Peyer's patch (tissue), 4 donors: ENCODE measurements around the gene TWNK. TPM values are rescaled to one million over a fixed set of nuclear protein-coding genes. Genes with fewer than 3 reads are reported as not detected.
A peak's percentile ranks its signal among the peaks of the same experiment; 100 is the strongest.

ENCODE experiments used
- DNase-seq, 3 donors: peaks; one replicate each; pipeline ENCODE4 v3.0.0-alpha.2; 2017 to 2019
- H3K27ac ChIP-seq, 4 donors: fragments of 200-600 bp; sonication (generic); one replicate each; pipeline ENCODE4 v1.5.1; 2016 to 2019
- H3K27me3 ChIP-seq, 2 donors: fragments of 200-600 bp; sonication (generic); one replicate each; pipeline ENCODE4 v1.5.1; 2019
- H3K36me3 ChIP-seq, 3 donors: fragments of 200-600 bp; sonication (generic); one replicate each; pipeline ENCODE4 v1.5.1; 2016 to 2019
- H3K4me1 ChIP-seq, 4 donors: fragments of 200-600 bp; sonication (generic); one replicate each; pipeline ENCODE4 v1.5.1; 2016 to 2019
- H3K4me3 ChIP-seq, 4 donors: fragments of 200-600 bp; sonication (generic); 1 replicate in 3 of 4; 2 replicates in 1 of 4; pipeline ENCODE4 v1.5.1; 2016 to 2019; ENCODE audit warnings: mild to moderate bottlenecking in 1 of 4
- H3K9me3 ChIP-seq, 4 donors: fragments of 200-600 bp; sonication (generic); one replicate each; pipeline ENCODE4 v1.5.1; 2016 to 2019; ENCODE audit warnings: mild to moderate bottlenecking in 1 of 4
- POLR2A ChIP-seq, 2 donors: fragments of 450-650 bp; IDR thresholded peaks; one replicate each; pipeline ENCODE4 v1.5.1; 2017; ENCODE audit warnings: antibody characterized with exemption in 2 of 2, mild to moderate bottlenecking in 2 of 2, moderate library complexity in 2 of 2
- small RNA-seq, 2 donors: library from RNA; depleted of rRNA; stranded (forward); fragments of <200 nt; gene quantifications; one replicate each; pipeline ENCODE3, GENCODE V24; 2016
- total RNA-seq, 4 donors: library from RNA; depleted of rRNA; stranded (reverse); fragments of >200 nt; gene quantifications; one replicate each; pipeline ENCODE4 v1.1.0, GENCODE V29; 2016
- TF ChIP-seq, protein P1 (sequence below), 6 experiments: fragments of 450-650 bp in 4 of 6; fragments of 200-600 bp in 2 of 6; sonication (generic) in 1 of 6; IDR thresholded peaks; one replicate each; pipeline ENCODE4 v1.5.1; 2017 to 2019; ENCODE audit warnings: antibody characterized with exemption in 6 of 6, mild to moderate bottlenecking in 3 of 6, moderate library complexity in 1 of 6

The TWNK gene
- total RNA-seq, 4 donors from 2014 or later, result 3.8 to 18.2 (median 4.4) TPM

DNA sequence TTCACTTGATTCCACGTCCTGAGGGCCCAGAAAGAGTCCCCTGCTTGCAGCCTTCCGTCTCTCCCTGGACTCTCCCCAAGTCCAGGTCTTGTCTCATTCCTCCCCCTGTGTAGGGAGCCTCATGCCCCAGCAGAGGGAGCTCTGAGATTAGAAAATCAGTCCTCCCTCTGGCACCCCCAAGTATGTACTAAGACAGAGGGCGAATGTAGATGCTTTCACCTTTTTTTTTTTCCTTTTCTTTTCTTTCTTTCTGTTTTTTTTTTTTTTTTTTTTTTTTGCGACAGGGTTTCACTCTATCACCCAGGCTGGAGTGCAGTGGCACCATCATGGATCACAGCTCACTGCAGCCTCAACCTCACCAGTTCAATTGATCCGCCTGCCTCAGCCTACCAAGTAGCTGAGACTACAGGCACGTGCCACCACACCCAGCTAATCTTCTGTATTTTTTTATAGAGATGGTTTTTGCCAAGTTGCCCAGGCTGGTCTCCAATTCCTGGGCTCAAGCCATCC, 54.0 kb downstream of the TWNK start:
- peak overlapping the region in 2 of 4 donors; percentile 88 to 90 for H3K27ac ChIP-seq
- no peak for TF ChIP-seq POLR2A (IDR thresholded peaks at IDR 0.05)
- TF ChIP-seq, protein P1, sequence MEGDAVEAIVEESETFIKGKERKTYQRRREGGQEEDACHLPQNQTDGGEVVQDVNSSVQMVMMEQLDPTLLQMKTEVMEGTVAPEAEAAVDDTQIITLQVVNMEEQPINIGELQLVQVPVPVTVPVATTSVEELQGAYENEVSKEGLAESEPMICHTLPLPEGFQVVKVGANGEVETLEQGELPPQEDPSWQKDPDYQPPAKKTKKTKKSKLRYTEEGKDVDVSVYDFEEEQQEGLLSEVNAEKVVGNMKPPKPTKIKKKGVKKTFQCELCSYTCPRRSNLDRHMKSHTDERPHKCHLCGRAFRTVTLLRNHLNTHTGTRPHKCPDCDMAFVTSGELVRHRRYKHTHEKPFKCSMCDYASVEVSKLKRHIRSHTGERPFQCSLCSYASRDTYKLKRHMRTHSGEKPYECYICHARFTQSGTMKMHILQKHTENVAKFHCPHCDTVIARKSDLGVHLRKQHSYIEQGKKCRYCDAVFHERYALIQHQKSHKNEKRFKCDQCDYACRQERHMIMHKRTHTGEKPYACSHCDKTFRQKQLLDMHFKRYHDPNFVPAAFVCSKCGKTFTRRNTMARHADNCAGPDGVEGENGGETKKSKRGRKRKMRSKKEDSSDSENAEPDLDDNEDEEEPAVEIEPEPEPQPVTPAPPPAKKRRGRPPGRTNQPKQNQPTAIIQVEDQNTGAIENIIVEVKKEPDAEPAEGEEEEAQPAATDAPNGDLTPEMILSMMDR (IDR thresholded peaks at IDR 0.05), result peak; percentile 77 to 90 (median 86)
- H3K27me3 ChIP-seq, result no peaks in the 10 kb centered on the region
- no peaks in the 10 kb centered on the region for H3K9me3 ChIP-seq
- peaks cover 0 to 17% (median 3%) of the 10 kb centered on the region in 4 donors for H3K4me1 ChIP-seq
- peaks cover 0 to 40% (median 0%) of the 10 kb centered on the region in 3 donors for H3K36me3 ChIP-seq
- DNase-seq, result peak; percentile 76 to 93 (median 81)
- no peak overlapping the region for H3K4me3 ChIP-seq

DNA sequence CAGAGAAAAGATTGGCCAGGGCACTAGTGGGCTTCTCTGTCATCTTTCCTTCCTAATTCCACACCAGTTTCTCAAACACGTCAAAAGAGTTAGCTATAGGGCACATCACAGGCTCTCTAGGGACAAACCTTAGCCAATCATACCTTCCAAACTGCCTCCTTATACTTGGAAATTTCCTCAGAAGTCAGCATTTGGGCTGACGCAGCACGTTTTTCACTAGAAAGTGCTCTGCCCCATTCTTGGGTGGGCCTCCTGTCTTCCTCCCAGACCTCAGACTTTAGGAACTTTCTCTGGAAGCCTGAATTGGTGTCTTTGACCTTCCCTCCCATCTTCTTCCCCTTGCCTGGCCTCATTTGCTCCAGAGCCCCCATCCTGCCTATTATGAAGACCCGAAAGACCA, 54.8 kb downstream of the TWNK start:
- Histone ChIP-seq H3K36me3 (peaks cover 0 to 32% (median 0%) of the 10 kb centered on the region in 3 donors), H3K27ac (peak overlapping the region; percentile 68 to 90 (median 84)), H3K27me3 (no peaks in the 10 kb centered on the region), H3K9me3 (no peaks in the 10 kb centered on the region), H3K4me1 (peaks cover 0 to 17% (median 3%) of the 10 kb centered on the region in 4 donors), H3K4me3 (peak overlapping the region; percentile 35 to 56 (median 46))
- DNase-seq, result no peak
- no peak for TF ChIP-seq POLR2A (IDR thresholded peaks at IDR 0.05)
- TF ChIP-seq, protein P1 (IDR thresholded peaks at IDR 0.05), result no peak

DNA sequence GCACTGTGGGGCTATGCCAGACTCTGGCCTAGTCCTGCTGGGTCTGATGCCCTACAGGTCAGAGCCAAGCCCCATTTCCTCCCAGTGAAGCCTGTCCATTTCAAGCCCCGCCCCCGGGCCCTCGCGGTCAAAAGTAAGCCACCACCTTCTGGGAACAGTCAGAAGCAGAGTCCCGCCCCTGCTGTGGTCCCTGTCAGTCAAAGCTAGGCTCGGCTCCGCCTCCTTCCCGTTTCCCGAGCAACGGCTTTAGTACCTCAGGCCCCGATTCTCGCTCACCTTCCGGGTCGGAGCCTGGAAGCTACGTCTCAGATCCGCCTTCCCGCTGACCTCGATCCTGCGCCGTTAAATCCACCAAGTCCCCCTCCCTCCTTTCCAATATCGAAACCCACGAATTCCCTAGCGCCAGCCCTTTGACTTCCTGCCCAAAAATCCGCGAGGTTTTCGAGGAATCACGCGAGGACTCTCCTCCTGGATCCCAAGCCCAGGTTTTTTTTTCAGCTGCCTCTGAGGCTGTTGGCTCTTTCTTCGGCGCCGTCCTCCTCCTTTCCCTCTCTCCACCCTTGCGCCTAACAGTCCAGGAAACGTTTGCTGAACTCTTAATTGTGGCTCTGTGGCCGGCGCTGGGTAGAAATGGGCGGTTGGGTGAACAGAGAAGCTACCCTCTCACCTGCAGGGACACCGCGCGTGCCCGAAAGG, 55.5 kb downstream of the TWNK start:
- peaks cover 0 to 17% (median 3%) of the 10 kb centered on the region in 4 donors for H3K4me1 ChIP-seq
- peak; percentile 96 to 99 (median 99) for DNase-seq
- no peaks in the 10 kb centered on the region for H3K9me3 ChIP-seq
- peak overlapping the region; percentile 68 to 90 (median 84) for H3K27ac ChIP-seq
- H3K27me3 ChIP-seq, result no peaks in the 10 kb centered on the region
- H3K36me3 ChIP-seq, result peaks cover 0 to 25% (median 0%) of the 10 kb centered on the region in 3 donors
- peak overlapping the region; percentile 35 to 56 (median 46) for H3K4me3 ChIP-seq
- TF ChIP-seq POLR2A (IDR thresholded peaks at IDR 0.05), result peak; percentile 54 to 80
- TF ChIP-seq, protein P1 (IDR thresholded peaks at IDR 0.05), result peak in 2 of 6 experiments; percentile 0 to 15

DNA sequence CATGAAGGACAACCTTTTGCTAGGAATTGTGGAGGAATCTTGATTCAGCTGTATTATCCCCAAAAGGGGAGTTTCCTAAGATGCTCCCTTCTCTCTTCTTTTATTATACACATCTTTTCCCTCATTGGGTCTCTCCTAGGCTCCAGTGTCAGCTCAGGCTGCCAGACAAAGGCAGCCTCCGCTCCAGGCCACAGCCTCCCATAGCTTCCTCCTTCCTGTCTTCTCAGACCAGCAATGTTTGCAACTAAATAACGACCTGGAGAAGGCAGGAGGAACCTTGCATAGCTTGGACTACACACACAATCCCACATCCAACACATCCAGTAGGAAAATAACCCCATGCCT, 56.0 kb downstream of the TWNK start:
- Histone ChIP-seq H3K36me3 (peaks cover 0 to 19% (median 0%) of the 10 kb centered on the region in 3 donors), H3K4me3 (peak overlapping the region; percentile 35 to 56 (median 46)), H3K27me3 (no peaks in the 10 kb centered on the region), H3K9me3 (no peaks in the 10 kb centered on the region), H3K4me1 (peaks cover 0 to 21% (median 3%) of the 10 kb centered on the region in 4 donors), H3K27ac (peak overlapping the region; percentile 68 to 90 (median 84))
- DNase-seq, result peak in 1 of 3 donors; percentile 61
- TF ChIP-seq, protein P1 (IDR thresholded peaks at IDR 0.05), result no peak
- TF ChIP-seq POLR2A (IDR thresholded peaks at IDR 0.05), result no peak

Small RNA genes within 50 kb of the gene (small RNA-seq; reads per million reads assigned to genes)
- gene MIR608, result 0 reads per million in 2 donors

Other genes with a start within 250 kb of the TWNK start
- gene PAX2, start 242.0 kb upstream of the TWNK start, total RNA-seq, result not detected
- 10 to 100 TPM; 11.0 to 37.2 (median 32.0) TPM for gene SLF2, start 74.6 kb upstream of the TWNK start, total RNA-seq
- 100 to 1,000 TPM in 3 of 4 donors, 10 to 100 TPM in 1; 16.5 to 233 (median 185) TPM for gene SEMA4G, start 18.0 kb upstream of the TWNK start, total RNA-seq
- 10 to 100 TPM; 40.5 to 85.5 (median 61.7) TPM for gene MRPL43, start within 50 bp of the TWNK start, total RNA-seq
- gene LZTS2, start 12.3 kb downstream of the TWNK start, total RNA-seq, result 10 to 100 TPM; 28.0 to 57.4 (median 47.1) TPM
- gene PDZD7, start 43.6 kb downstream of the TWNK start, total RNA-seq, result 10 to 100 TPM in 3 of 4 donors, under 1 TPM in 1; 0.83 to 58.7 (median 51.3) TPM
- 100 to 1,000 TPM; 165 to 772 (median 494) TPM for gene SFXN3, start 43.7 kb downstream of the TWNK start, total RNA-seq
- 10 to 100 TPM in 3 of 4 donors, not detected in 1; 25.9 to 41.8 (median 39.1) TPM for gene KAZALD1, start 74.4 kb downstream of the TWNK start, total RNA-seq
- 1 to 10 TPM in 3 of 4 donors, not detected in 1; 1.6 to 4.8 (median 3.2) TPM for gene TLX1, start 143.8 kb downstream of the TWNK start, total RNA-seq
- gene LBX1, start 241.9 kb downstream of the TWNK start, total RNA-seq, result not detected